Upper lobe of left lung (tissue), 4 donors: ENCODE data around the gene ECPAS.

Experiments used
- CTCF ChIP-seq, 6 experiments: fragments of 450-650 bp in 4 of 6; fragments of 200-600 bp in 2 of 6; sonication (generic) in 2 of 6; IDR thresholded peaks; one replicate each; pipeline ENCODE4 v1.5.1; 2016 to 2019; ENCODE audit warnings: antibody characterized with exemption in 6 of 6
- EP300 ChIP-seq, 4 donors: sonication (generic); formaldehyde crosslinking; IDR thresholded peaks; one replicate each; pipeline ENCODE4 v1.5.1; 2017; ENCODE audit warnings: antibody characterized with exemption in 4 of 4, control low read depth in 2 of 4
- POLR2A ChIP-seq, 4 donors: fragments of 450-650 bp; IDR thresholded peaks; one replicate each; pipeline ENCODE4 v1.5.1; 2016 to 2017; ENCODE audit warnings: antibody characterized with exemption in 4 of 4, mild to moderate bottlenecking in 2 of 4
- POLR2AphosphoS5 ChIP-seq, 2 donors: sonication (generic); formaldehyde crosslinking; IDR thresholded peaks; one replicate each; pipeline ENCODE4 v1.5.1; 2017; ENCODE audit warnings: antibody characterized with exemption in 2 of 2

DNA sequence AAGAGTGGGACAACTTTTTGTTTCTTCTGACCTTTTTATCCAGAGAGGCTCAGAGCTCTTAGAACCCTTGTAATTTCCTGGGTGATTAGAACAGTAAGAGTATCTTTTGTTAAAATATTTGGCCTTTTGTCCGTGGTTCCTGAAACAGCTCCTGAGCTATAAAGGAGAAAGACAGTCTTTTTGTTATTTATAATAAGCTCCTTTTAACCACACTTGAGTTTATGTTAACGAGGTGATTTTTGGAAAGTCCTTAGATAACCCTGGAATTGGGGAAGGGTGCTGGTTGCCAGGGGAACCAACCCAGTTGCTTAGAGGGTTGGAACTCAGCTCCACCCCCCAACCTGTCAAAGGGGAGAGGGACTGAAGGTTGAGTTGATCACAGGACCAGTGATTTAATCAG is 45.6 kb upstream of the ECPAS start:
- TF ChIP-seq CTCF (IDR thresholded peaks at IDR 0.05) (no peak), POLR2A (IDR thresholded peaks at IDR 0.05) (no peak), POLR2AphosphoS5 (IDR thresholded peaks at IDR 0.05) (no peak), EP300 (IDR thresholded peaks at IDR 0.05) (no peak)
